Fibroblast of villous mesenchyme (primary cell): ENCODE results near the gene NCAPH2. TPM values are rescaled to one million over a fixed set of nuclear protein-coding genes. Genes with fewer than 3 reads are reported as not detected.

ENCODE experiments used
- DNase-seq: peaks from one replicate; pipeline ENCODE4 v3.0.0-alpha.2; 2010; ENCODE audit warnings: low read depth
- H3K4me3 ChIP-seq: 2 replicates; pipeline ENCODE4 v1.5.1; 2011; ENCODE audit warnings: low read depth, mild to moderate bottlenecking, low read length
- CTCF ChIP-seq: IDR thresholded peaks from 2 replicates; pipeline ENCODE4 v1.5.1; 2012; ENCODE audit warnings: low read depth, mild to moderate bottlenecking, low read length; ENCODE audit not compliant: insufficient read depth
- total RNA-seq: library from RNA; depleted of rRNA; stranded (reverse); fragments of >200 nt; gene quantifications from 2 replicates; pipeline ENCODE4 v1.2.3, GENCODE V29; 2012

Gene NCAPH2
- total RNA-seq = 27.2 and 35.4 TPM in 2 replicates

DNA sequence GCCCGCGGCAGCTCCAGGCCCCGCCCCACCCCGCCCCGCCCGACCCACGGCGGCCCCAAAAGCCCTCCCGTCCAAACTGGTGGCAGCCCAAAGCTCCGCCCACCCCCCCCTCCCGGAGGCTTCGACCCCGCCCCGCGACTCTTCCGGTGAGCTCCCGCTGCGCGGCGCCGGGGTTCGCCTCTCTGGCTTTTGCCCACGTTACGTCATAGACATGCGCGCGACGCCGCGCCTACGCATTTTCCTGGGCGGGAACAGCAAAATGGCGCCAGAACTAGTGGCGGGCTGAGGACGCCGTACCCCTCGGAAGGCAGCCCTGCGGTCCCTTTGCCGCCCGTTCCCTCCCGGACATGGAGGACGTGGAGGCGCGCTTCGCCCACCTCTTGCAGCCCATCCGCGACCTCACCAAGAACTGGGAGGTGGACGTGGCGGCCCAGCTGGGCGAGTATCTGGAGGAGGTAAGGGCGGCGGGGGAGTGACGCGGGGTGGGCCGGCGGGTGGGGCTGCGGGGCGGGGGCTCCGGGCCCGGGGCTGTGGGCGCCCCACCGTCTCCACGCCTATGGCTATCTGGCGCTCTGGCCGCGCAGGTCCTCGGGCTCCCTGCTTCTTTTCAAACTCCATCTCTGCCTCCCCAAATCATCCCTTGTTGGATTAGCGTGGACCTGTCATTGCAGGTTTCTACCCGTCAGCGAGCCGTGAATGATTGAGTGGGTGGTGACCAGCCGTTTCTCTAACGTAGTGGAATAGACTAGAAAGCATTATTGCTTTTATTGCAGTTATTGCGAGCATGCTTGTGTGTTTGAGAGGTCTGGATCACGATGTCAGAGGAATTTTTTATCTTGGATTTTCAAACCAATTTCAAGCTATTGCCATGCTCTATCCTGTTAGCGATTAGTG, at the start of gene NCAPH2:
Gene NCAPH2, plus strand, starts transcription at position 234 of the 894 bp plus-strand sequence. Its CDS starts 114 bp downstream, at position 348.
- DNase-seq = peak; percentile 98
- no peak for TF ChIP-seq CTCF
- H3K4me3 ChIP-seq = peak within 1 kb of the TSS; percentile 91

GRCh38 chr22:50459016-50459415, 49.0 kb upstream of the NCAPH2 start:
- TF ChIP-seq CTCF = no peak
- no peak overlapping the region for H3K4me3 ChIP-seq
- no peak for DNase-seq

DNA sequence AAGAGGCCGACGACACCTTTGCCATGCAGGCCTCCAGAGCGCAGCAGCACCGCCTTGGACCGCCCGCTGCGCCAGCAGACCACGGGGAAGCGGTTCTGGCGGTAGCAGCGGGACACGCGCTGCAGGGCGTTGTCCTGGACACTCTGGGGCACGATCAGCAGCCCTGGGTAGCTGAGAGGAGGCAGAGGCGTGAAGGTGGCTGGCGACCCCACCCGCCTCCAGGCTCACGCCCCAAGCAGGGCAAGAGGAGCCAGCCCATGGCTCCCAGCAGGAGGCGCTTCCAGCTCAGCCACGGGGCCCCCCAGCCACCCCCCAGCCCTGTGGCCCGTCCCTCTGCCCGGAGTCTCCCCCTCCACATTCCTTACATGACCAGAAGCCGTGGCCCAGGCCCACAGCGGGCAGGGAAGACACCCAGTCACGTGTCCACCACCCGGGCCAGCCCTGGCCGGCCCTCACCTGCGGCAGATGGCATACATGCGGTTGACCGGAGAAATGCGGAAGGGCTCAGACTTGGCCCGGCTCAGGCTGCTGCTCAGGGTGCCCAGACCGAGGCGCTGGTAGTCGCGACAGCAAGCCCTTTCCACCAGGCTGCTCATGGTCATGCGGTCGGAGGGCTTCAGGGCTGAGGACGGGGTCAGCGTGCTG, 48.4 kb upstream of the NCAPH2 start:
- H3K4me3 ChIP-seq = no peak overlapping the region
- TF ChIP-seq CTCF = no peak
- DNase-seq = no peak

DNA sequence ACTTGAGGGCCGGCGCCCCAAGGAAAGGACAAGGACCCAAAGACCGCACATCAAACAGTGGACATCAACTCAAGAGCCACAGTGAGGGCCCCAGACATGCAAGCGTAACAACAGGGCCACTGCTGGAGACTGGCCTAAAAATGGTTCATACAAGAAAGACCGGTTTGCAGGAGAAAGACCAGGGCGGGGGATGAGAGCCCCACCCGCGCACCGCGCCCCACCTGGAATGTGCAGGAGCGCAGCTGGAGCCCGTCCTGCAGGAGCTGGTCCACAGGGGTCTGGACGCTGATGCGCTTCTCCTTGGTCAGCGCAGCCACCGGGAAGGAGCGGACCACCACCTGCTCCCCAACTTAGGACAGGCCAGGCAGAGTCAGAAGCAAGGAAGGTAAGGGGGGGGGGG, 47.1 kb upstream of the NCAPH2 start:
- no peak overlapping the region for H3K4me3 ChIP-seq
- no peak for DNase-seq
- TF ChIP-seq CTCF = no peak

GRCh38 chr22:50461536-50461935, 46.5 kb upstream of the NCAPH2 start:
- no peak for DNase-seq
- no peak overlapping the region for H3K4me3 ChIP-seq
- TF ChIP-seq CTCF = no peak

DNA sequence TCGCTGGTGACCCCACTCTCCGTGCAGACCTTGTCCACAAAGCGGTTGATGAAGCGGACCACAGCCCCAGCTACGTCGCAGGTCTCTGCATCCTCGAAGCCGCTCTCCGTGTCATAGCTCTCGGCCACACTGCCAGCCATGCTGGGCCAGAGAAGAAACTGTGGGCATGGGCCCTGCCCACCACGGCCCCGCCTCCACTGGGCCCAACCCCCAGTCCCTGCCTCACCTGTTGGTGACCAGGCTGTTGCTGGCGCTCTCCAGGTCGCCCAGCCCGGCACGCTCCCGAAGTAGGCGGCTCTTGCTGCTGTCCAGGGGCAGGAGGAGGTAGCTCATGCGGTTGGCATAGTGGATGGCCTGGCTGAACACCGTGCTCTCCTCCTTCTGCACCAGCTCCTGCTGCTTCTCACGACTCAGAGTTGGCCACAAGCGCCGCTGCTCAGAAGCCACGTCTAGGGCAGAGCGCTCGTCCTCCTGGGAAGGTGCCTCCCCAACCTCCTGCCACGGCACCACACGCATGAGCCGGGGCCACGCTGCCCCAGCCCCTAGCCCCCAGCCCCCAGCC, 46.0 kb upstream of the NCAPH2 start:
- no peak overlapping the region for H3K4me3 ChIP-seq
- DNase-seq = no peak
- no peak for TF ChIP-seq CTCF
